SK-N-SH (cell line): ENCODE measurements around the gene GALNTL6.

Source experiments
- CHD2 ChIP-seq: fragments of 150-350 bp; IDR thresholded peaks from 2 replicates; pipeline ENCODE4 v1.6.1; 2018; ENCODE audit warnings: low read length; ENCODE audit not compliant: partially characterized antibody
- EP300 ChIP-seq, 2 experiments: IDR thresholded peaks; 2 replicates each; pipeline versions ENCODE4 v1.4.0 to v1.6.1; 2012; ENCODE audit warnings: borderline replicate concordance in 1 of 2, low read depth in 1 of 2, low read length in 1 of 2
- EZH2phosphoT487 ChIP-seq: fragments of 200-600 bp; sonication (generic); IDR thresholded peaks from 2 replicates; pipeline ENCODE4 v1.6.1; 2017; ENCODE audit warnings: low read depth, mixed run types, mild to moderate bottlenecking, antibody characterized with exemption, moderate library complexity, borderline replicate concordance
- FOSL2 ChIP-seq: IDR thresholded peaks from 2 replicates; pipeline ENCODE4 v1.4.0; 2012; ENCODE audit warnings: low read depth, mild to moderate bottlenecking, moderate library complexity, borderline replicate concordance
- JUND ChIP-seq: IDR thresholded peaks from 2 replicates; pipeline ENCODE4 v1.4.0; 2012
- MEF2A ChIP-seq: IDR thresholded peaks from 2 replicates; pipeline ENCODE4 v1.4.0; 2012; ENCODE audit warnings: low read depth, borderline replicate concordance
- MXI1 ChIP-seq: IDR thresholded peaks from 2 replicates; pipeline ENCODE4 v1.6.1; 2012; ENCODE audit warnings: mild to moderate bottlenecking, low read depth, low read length, improper control_type of control experiment
- SIN3A ChIP-seq: IDR thresholded peaks from 2 replicates; pipeline ENCODE4 v1.6.1; 2012; ENCODE audit warnings: low read depth, mild to moderate bottlenecking, low read length, moderate library complexity, borderline replicate concordance
- TAF1 ChIP-seq: IDR thresholded peaks from 2 replicates; pipeline ENCODE4 v1.6.1; 2012; ENCODE audit warnings: low read depth, mild to moderate bottlenecking, low read length, moderate library complexity, borderline replicate concordance
- YY1 ChIP-seq: IDR thresholded peaks from 2 replicates; pipeline ENCODE4 v1.4.0; 2012; ENCODE audit warnings: low read depth, mild to moderate bottlenecking
- TF ChIP-seq, protein P1 (sequence below): fragments of 200-600 bp; sonication (generic); IDR thresholded peaks from 2 replicates; pipeline ENCODE4 v1.6.1; 2017; ENCODE audit warnings: antibody characterized with exemption, mild to moderate bottlenecking, moderate library complexity
- TF ChIP-seq, protein P2 (sequence below): IDR thresholded peaks from 2 replicates; pipeline ENCODE4; 2012
- TF ChIP-seq, protein P3 (sequence below): fragments of 150-350 bp; IDR thresholded peaks from 2 replicates; pipeline ENCODE4 v1.6.1; 2017; ENCODE audit warnings: antibody characterized with exemption, low read length, low read depth, borderline replicate concordance

DNA sequence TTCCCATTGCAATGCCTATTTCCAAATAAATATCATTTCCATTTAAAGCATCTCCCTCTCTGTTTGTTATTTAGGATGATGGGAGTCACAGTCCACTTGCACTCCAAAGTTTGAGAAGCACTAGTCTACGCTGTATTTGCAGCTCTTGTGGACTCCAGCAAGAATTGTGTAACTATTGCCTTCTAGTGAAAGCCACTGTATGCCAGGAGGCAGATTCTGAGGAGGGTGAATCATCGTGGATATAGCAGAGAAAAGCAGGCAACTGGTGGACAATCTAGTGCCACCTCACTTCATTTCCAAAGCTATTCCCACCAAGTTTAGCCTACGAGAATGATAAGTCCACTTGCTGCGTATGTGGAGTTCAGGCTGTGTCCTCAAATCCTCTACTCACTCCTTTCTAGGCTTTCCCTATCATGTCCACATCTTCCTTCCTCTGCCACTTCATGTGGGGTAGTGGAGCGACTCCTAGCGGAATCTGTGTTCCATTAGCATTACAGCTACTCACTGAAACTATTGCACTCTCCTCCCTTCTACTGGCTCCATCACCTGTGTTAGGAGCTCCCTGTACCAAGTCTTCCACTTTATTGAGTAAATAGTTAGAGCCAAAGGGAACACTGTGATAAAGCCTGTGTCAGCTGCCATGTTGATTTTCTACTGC is 853.6 kb downstream of the GALNTL6 start:
- TF ChIP-seq, protein P1, sequence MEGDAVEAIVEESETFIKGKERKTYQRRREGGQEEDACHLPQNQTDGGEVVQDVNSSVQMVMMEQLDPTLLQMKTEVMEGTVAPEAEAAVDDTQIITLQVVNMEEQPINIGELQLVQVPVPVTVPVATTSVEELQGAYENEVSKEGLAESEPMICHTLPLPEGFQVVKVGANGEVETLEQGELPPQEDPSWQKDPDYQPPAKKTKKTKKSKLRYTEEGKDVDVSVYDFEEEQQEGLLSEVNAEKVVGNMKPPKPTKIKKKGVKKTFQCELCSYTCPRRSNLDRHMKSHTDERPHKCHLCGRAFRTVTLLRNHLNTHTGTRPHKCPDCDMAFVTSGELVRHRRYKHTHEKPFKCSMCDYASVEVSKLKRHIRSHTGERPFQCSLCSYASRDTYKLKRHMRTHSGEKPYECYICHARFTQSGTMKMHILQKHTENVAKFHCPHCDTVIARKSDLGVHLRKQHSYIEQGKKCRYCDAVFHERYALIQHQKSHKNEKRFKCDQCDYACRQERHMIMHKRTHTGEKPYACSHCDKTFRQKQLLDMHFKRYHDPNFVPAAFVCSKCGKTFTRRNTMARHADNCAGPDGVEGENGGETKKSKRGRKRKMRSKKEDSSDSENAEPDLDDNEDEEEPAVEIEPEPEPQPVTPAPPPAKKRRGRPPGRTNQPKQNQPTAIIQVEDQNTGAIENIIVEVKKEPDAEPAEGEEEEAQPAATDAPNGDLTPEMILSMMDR, result no peak
- TF ChIP-seq FOSL2 (no peak), TAF1 (no peak), EP300 (IDR thresholded peaks at IDR 0.05; ENCODE audit: borderline replicate concordance in 1 of 2, low read depth in 1 of 2, low read length in 1 of 2) (no peak), CHD2 (no peak), EZH2phosphoT487 (no peak), YY1 (no peak), JUND (no peak), MXI1 (no peak), SIN3A (no peak), MEF2A (no peak)
- TF ChIP-seq, protein P2, sequence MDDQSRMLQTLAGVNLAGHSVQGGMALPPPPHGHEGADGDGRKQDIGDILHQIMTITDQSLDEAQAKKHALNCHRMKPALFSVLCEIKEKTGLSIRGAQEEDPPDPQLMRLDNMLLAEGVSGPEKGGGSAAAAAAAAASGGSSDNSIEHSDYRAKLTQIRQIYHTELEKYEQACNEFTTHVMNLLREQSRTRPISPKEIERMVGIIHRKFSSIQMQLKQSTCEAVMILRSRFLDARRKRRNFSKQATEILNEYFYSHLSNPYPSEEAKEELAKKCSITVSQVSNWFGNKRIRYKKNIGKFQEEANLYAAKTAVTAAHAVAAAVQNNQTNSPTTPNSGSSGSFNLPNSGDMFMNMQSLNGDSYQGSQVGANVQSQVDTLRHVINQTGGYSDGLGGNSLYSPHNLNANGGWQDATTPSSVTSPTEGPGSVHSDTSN, result no peak
- TF ChIP-seq, protein P3, sequence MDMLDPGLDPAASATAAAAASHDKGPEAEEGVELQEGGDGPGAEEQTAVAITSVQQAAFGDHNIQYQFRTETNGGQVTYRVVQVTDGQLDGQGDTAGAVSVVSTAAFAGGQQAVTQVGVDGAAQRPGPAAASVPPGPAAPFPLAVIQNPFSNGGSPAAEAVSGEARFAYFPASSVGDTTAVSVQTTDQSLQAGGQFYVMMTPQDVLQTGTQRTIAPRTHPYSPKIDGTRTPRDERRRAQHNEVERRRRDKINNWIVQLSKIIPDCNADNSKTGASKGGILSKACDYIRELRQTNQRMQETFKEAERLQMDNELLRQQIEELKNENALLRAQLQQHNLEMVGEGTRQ, result no peak
